GM18507 (cell line): ENCODE results near the gene EHF.

Experiments used
- DNase-seq: peaks from one replicate; pipeline ENCODE4 v3.0.0; 2011; ENCODE audit warnings: low read depth; ENCODE audit not compliant: insufficient read length; ENCODE audit errors: extremely low spot score
- FAIRE-seq: peaks from 2 replicates; lab custom pipeline; 2011; peaks lifted over from hg19 to GRCh38; lab: Jason Lieb, UNC

The EHF gene

DNA sequence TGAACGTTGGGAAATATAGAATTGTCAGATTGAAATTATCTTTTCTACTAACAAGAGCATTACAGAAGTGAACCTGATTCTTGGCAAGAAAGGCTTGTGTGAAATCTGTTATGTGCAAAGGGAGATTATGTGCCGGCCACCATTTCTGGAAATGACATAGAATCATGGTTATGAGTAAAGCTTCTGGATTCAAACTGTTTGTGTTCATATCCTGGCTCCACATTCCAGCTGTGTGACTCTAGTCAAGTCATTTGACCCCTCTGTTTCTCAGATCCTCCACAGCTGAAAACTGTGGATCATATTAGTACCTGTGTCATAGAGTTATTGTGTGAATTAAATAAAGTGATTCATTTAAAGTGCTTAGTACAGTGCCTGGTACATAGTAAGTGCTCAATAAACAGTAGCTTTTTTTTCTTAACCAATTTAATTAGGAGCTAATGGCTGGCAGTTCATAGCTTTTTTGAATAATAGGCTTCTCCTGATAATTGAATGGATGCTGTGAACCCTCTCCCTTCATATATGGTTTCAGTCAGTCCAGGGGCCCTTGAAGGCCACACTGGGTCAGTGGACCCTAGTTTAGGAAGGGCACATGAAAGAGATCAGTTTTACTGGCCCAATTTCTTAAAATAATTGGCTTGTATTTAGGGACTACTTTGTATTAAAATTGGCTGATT, 34.6 kb downstream of the EHF start:
- no peak for FAIRE-seq
- no peak for DNase-seq

DNA sequence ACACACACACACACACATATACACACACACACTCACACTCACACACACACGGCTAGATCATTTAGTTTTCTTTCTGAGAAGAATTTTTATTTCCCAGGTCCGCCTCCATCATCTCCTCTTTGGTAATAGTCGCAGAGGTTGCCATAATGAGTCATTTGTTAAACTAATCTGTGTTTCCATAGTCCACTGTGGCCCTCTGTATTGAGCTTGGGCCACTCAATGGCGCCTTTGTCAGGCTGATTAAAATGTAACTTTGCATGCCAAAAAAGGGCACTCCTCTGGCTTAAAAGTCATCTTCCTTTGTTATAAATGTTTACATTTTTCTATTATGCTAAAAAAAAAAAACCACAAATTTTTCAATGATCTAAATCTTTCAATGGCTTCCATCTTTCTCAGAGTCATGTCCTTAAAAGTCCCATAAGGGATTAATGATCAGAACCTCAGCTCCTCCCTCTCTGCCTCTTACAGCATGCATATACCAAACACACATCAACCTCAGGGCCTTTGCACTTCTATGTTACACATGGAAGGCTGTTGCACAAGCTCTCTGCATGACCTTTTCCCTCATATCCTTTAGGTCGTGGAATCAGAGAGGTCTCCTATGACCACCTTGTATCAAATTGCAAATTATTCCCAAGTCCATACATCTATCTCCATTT, 35.3 kb downstream of the EHF start:
- FAIRE-seq (no peak), DNase-seq (no peak)

DNA sequence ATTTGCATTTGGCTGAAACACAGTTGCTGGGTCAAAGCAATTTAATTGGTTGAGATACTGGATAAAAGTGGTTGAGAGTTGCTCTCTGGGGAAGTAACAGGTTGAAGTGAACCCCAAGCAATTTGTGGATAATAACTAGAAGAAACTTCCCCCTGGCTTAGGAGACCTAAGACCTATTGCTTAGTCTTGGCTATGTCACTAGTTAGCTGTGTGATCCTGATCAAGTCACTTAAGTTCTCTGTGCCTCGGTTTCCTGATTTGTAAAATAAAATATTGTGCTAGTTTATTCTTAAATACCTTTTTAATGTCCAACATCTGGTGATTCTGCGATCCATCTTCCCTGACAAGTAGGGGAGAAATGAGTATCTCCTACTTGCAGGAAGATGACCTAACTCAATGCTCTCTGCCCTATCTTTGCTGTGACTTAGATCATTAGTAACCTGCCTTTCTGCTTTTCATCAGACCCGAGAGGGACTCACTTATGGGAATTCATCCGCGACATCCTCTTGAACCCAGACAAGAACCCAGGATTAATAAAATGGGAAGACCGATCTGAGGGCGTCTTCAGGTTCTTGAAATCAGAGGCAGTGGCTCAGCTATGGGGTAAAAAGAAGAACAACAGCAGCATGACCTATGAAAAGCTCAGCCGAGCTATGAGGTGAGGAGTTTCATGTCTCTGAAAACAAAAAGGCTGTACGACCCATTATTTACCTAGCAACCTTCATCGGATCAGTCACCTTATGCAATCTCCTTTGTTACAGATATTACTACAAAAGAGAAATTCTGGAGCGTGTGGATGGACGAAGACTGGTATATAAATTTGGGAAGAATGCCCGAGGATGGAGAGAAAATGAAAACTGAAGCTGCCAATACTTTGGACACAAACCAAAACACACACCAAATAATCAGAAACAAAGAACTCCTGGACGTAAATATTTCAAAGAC, 37.5 kb downstream of the EHF start:
- FAIRE-seq, result no peak
- no peak for DNase-seq

DNA sequence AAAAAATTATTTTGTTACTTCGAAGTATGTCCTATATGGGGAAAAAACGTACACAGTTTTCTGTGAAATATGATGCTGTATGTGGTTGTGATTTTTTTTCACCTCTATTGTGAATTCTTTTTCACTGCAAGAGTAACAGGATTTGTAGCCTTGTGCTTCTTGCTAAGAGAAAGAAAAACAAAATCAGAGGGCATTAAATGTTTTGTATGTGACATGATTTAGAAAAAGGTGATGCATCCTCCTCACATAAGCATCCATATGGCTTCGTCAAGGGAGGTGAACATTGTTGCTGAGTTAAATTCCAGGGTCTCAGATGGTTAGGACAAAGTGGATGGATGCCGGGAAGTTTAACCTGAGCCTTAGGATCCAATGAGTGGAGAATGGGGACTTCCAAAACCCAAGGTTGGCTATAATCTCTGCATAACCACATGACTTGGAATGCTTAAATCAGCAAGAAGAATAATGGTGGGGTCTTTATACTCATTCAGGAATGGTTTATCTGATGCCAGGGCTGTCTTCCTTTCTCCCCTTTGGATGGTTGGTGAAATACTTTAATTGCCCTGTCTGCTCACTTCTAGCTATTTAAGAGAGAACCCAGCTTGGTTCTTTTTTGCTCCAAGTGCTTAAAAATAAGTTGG, 38.3 kb downstream of the EHF start:
- no peak for FAIRE-seq
- DNase-seq, result no peak

DNA sequence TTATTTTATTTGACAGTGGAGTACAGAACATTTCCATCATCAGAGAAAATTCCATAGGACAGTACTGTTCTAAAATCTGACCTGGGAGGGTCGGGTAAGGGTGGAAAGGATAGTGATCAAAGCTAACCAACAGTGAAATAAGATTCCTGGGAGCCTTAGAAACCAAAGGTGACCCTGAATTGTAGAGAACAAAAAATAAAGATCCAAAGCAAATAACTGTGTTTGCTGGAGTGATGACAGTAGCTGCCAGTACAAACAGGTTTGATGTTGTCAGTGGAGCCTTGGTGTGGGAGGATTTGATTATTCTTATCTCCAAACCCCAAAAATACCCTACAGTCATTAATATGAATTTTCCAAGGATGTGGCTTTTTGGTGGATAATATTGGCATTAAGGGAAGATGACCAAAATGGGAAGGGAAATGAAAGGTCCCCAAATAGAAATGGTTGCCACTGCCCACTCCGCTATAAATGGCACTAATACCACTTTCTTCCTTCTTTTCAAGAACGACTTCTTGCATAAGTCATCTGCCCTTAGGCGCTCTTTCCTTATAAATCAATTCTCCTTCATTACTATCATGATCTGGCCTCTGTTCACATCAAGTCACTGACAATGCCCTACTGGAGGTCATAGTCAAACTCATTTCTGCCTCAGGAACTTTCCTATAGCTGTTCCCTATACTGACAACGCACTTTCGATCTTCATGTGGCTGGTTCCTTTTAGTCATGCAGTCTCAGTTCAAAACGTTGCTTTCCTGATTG, 44.4 kb downstream of the EHF start:
- FAIRE-seq (no peak), DNase-seq (no peak)

DNA sequence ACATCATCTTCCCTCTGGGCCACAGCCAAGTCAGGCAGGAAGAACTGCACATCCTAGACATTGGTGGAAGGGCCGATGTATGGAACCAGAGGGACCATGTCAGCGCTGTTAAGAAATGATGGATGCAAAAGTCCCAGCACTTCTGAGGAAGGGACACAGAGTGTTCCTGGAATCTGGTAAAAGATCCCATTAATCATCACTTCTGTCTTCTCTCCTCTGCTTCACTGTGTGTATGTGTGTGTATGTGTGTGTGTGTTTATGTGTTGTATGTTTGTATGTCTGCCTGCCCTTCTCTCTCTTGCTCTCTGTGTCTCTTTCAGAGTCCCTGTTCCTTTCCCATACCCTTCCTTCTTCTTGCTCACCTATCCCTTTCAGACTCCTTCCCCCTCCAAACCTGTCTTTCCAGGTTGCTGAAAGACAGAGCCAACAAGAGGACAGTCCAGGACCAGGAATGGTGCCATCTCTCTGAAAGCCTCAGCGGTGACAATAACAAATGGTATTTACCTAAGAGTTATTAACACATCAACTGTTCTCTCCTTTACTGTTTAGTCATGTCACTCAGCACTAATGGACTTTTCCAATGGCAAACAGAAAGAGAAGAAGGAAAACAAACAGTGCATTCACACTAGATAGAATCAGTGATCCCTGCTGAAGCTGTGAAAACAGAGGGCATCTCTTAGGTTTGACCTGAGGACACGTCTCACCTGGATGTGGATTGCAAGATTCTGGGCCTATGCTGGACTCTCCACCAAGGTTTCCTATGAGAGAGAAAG, 47.1 kb downstream of the EHF start:
- DNase-seq (no peak), FAIRE-seq (no peak)

DNA sequence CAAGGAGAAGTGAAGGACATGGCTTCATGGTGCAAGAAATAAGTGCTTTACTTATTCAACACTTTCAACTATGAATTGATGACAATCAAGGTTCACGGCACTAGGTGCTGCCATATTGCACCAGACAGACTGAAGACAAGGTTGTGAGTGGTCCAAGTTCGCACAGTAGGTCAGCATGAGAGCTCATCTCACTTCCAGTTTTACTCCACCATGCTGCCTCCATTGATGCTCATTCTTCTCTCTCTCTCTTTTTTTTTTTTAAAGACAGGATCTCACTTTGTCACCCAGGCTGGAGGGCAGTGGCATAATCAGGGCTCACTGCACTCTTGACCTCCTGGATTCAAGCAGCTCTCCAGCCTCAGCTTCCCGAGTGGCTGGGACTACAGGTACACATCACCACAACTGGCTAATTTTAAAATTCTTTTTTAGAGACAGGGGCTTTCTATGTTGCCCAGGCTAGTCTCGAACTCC, 47.7 kb downstream of the EHF start:
- FAIRE-seq, result no peak
- DNase-seq, result no peak

DNA sequence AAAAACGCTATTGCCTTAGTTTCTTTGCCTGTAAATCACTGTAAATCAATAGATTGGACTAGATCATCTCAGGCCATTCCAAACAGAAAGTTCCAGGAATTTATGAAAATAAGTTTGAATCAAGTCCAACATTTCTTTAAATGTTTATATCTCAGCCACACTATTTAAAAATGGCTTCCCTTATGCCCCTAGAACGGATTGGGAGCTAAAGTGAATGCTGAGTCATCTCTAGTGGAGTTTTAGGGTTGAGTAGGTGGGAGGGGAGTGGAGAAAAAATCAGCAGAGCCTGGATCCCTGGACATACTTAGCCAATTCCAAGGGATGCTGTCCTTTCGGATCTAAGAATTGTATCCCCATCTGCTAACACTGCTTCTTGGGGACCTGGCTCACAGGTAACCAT, 48.6 kb downstream of the EHF start:
- FAIRE-seq (no peak), DNase-seq (no peak)

DNA sequence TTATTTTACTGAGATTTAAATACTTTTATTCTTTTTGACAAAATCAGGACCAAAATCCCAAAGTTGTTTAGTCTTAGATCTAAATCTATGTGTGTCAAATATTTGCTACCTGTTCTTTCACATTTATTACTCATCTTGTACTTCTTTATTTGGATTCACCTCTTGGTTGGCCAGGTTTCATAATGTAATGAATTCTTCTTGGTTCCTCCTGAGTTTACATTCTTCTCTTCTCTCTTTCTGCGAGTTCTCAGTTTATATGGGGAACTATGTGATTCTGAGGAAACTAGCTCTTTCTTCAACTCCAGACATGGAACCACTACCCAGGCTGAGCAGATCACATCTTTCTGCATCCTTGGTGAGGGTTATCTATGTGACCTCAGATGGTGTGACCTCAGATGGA, 50.2 kb downstream of the EHF start:
- no peak for FAIRE-seq
- DNase-seq, result no peak

DNA sequence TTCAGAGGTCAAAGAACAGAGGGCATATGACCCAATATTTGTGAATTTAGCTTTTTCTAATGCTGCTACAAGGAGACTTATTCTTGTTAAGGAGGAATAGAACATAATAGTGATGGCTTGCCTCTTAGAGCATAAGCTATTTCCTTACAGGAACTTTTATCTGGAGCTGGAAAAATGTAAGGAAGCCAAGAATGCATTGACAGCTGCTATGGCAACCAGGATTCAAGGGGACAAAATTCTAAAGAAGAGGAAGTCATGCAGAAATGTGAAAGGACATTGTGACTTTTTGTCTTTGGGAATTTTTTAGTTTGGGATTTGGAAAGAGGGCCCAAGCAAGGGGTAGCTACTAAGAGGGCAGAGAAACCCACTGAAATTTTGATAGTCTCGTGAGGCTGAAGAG, 51.1 kb downstream of the EHF start:
- FAIRE-seq (no peak), DNase-seq (no peak)

DNA sequence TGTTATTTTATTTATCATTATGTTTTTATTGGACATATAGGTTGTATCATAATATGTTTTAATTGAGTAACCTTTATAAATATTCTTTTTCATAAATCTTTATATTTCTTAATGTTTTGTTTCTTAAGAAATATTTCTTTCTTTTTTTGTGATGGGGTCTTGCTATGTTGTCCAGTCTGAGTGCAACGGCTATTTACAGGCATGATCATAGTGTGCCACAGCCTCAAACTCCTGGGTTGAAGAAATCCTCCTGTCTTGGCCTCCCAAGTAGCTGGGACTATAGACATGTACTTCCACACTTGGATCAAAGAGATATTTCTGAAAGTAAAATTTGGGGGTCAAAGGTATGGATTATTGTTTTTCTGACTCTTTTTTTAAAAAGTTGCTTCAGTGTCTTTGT, 53.1 kb downstream of the EHF start:
- FAIRE-seq, result no peak
- DNase-seq, result no peak

DNA sequence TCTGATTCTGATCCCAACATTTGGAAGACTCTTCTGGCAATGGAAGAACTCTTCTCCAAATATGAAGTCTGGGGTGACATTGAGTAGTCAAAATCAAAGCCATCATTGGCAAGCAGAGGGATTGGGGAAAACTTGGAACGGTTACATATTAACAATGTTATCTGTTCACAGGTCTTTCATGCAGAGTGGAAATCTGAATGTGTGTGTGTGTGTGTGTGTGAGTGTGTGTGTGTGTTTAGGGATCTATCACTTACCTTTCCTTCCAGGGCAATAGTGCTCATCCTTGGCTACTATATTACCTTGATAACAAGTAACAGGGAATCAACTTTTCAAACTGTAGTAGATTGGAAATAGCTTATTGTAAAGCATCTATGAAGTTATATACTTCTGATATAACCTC, 55.3 kb downstream of the EHF start:
- FAIRE-seq, result no peak
- no peak for DNase-seq

DNA sequence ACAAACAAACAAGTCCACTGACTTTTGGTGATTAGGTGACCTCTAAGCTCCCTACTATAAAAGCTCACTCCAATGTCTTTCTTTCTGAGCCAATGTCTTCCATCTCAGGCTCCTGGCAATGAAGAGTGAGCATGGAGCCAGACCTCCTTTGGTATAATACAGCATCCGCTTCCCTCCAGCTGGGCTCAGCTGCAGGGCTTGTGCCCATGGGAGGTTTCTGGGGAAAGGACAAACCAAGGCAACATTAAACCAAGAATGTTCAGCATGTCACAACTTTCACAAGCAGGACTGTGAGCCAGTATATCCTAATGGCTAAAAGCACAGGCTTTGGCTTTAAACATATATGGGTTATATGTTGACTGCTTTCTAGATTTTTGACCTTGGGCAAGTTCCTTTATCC, 58.8 kb downstream of the EHF start:
- no peak for DNase-seq
- no peak for FAIRE-seq

DNA sequence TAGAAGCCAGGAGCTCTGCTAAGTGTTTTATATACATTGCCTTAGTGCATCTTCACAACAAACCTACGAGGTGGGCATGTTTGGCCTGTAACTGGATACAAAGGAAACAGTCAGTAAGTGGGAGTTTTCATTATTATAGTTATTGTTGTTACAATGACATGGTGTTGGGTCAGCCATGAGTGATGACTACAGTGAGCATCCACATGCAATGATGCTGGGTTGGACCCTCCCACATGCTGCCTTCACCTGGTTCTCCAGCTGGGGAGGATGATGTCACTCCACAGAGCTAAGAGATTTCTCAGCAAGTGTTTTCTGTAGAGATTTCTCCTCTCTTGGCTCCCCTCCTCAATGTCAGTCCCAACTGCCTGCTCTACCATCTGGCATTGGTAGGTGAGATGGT, 59.3 kb downstream of the EHF start:
- FAIRE-seq (no peak), DNase-seq (no peak)

DNA sequence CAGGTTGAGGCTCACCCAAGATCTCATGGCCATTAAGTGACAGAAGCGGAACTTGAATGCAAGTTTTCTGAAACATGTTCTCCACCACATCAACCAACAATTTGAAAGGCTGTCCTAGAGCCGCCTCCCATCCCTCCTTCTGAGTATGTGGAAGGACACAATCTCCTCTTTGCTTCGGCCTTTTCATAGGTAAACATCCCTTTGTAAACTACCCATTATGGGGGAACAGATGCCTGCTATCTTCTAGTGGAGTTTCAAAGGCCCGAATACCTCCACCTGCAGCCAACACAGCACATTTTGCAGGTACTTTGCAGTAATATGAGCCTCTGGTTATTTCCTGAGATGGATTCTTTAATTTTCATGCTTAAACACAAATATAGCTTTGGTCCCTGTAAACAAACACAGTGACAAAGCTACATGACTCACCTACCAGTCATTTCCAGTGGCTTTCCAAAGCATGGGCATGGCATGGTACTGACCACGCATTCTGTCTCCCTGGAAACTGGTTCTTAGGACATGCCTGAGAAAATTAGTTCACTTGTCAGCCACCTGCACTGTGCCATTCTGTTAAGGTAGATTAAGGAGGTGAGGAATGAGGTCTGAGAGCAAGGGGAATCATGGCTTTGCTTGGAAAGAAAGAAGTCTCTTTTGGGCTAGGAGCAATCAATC, 60.2 kb downstream of the EHF start:
- no peak for FAIRE-seq
- no peak for DNase-seq

DNA sequence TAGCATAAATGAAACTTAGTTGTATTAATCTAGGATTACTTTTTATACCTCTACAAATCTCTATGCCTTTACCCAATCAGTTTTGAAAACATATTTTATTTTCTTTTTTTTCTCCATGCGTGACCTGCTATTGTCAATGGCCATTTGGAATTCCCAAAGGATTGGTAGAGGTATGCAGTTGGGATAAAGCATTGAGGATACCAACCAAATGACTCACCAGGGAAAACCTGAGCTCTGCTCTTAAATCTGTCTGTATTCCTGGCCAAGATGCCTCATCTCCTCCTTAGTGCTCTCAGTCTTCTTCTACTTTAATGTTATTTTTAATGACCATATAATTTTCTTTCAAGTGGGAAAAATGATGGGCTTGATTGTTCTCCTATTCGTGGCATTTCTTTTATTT, 61.9 kb downstream of the EHF start:
- FAIRE-seq (no peak), DNase-seq (no peak)

DNA sequence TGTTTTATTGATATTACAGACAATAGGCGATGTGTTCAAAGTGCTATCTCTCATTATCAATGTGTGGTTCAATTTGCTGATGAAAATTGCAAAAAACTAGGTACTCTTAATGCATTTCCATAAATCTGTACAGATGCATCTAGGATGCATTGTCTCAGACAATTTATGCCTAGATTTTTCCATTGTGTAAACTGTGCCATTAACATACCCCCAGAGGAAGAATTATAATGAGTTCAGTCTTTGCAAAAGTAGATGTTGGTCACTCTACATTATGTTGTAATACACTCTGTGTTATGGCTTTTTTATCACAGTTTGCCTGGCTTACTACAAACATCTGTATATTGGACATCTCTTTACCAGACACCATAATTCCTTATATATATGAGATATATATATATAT, 62.5 kb downstream of the EHF start:
- FAIRE-seq, result no peak
- DNase-seq, result no peak

DNA sequence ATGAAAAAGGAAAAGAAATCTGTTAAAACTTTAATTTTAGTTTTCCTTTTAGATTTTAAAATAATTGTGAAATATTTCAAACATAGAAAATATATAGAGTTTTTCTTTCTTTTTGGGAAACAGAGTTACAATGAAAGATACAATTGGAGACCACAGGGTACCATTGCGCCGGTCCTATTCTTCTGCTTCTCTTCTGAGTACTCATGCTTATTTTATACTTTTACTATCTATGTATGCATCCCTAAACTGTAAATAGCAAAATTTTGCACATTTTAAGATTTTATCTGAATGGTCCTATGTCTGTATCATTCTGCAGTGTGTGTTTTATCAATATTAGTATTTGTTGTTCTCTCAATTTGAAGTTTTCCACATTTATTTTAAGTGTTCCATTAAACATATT, 65.0 kb downstream of the EHF start:
- no peak for FAIRE-seq
- no peak for DNase-seq
